ENCODE measurements around the gene RAB20. TPM values are rescaled to one million over a fixed set of nuclear protein-coding genes. Genes with fewer than 3 reads are reported as not detected.

The RAB20 gene
- total and polyA plus RNA-seq, 2 of the 8 experiments (the other 6 are each of a cell fraction or from before 2014, with no cell fraction given) = 14.8 to 27.9 TPM

DNA sequence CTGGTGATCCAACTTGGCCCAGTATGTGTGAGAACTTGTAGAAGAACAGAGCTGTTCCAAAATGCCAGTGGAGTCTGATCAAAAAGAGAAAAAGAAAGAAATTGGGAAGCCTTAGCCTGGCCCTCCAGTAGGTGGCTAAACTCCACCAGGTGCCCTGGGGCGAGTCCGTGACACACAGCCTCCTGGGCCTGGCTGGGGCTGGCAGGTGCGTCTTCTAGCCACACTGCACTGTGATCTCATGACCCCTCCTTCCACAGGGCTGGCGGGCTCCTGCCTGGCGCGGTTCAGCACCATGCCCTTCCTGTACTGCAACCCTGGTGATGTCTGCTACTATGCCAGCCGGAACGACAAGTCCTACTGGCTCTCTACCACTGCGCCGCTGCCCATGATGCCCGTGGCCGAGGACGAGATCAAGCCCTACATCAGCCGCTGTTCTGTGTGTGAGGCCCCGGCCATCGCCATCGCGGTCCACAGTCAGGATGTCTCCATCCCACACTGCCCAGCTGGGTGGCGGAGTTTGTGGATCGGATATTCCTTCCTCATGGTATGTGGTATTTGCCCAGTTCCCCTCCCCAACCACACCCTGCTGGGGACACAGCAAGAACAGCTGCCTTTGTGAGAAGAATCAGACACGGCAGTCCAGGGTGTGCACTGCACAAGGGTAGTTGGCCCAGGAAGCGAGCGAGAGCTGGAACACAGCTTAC, 53.7 kb downstream of the RAB20 start:
- H3K23me2 ChIP-seq (ENCODE audit: low read depth, low read length) = 0 out of 2 replicates have a peak, but pooled peaks cover 2% of the 10 kb centered on the region
- no peak overlapping the region for H3K18ac ChIP-seq (ENCODE audit: extremely low read depth, low read length)
- no peak overlapping the region for H2BK120ac ChIP-seq (replicated peaks; ENCODE audit: low read depth, low read length)
- no peak overlapping the region for H4K91ac ChIP-seq (replicated peaks; ENCODE audit: insufficient read length, low read length)
- H3K27ac ChIP-seq (ENCODE audit: low read depth, low read length) = no peak overlapping the region
- ChIA-PET CTCF (ENCODE audit: partially characterized antibody) (interaction anchor here (0.6 to 3.8 kb wide), 8 partner anchors 11 to 286 kb away, joined by 3 to 20 read pairs (median 4); no protein-coding TSS in a partner anchor), POLR2A (ENCODE audit: partially characterized antibody) (interaction anchor here (0.8 to 1.2 kb wide), 2 partner anchors 22 to 52 kb away, joined by 3 read pairs; no protein-coding TSS in a partner anchor)
- 95% methylated on average over 23 of the region's 23 CpGs; no CpG with 5 or more reads in 1 of the 2 experiments for WGBS, 2 experiments (ENCODE audit: extremely low coverage in 1 of 2, insufficient coverage in 1 of 2, insufficient read length in 1 of 2, insufficient replicate concordance in 2 of 2, low coverage in 1 of 2, low lambda C conversion rate in 2 of 2, missing lambda C conversion rate in 1 of 2)
- no peak overlapping the region for H2BK20ac ChIP-seq (ENCODE audit: low read length)
- no peak overlapping the region for H3K4ac ChIP-seq (replicated peaks; ENCODE audit: insufficient read length, low read depth, low read length)
- H3K14ac ChIP-seq (ENCODE audit: insufficient read length) = no peak overlapping the region
- peaks cover 0 to 5% (median 0%) of the 10 kb centered on the region in 4 experiments; a peak in 1 of 7 replicates for H3K4me1 ChIP-seq (replicated peaks in 1 of 4; ENCODE audit: control insufficient read depth in 3 of 4, insufficient read depth in 4 of 4, low read length in 3 of 4)
- H2AK5ac ChIP-seq (ENCODE audit: low read depth, low read length) = no peak overlapping the region
- H3K9ac ChIP-seq (replicated peaks in 1 of 4; ENCODE audit: extremely low read depth in 1 of 4, low read depth in 3 of 4, low read length in 3 of 4) = no peak overlapping the region
- H2AFZ ChIP-seq (ENCODE audit: low read length) = no peak overlapping the region
- no peak overlapping the region for H2BK5ac ChIP-seq (ENCODE audit: low read depth, low read length)
- H3K56ac ChIP-seq (replicated peaks; ENCODE audit: insufficient read length, low read depth, low read length) = no peak overlapping the region
- H2BK15ac ChIP-seq (ENCODE audit: low read length) = no peak overlapping the region; the same call in 1 of the 2 replicates
- H3K27me3 ChIP-seq (replicated peaks in 1 of 4; ENCODE audit: control insufficient read depth in 3 of 4, extremely low read depth in 1 of 4, insufficient read depth in 3 of 4, low read length in 3 of 4) = no peaks in the 10 kb centered on the region; a peak in 1 of 7 replicates
- H3K79me2 ChIP-seq (ENCODE audit: control insufficient read depth in 1 of 2, insufficient read depth in 2 of 2, low read length in 2 of 2) = no peaks in the 10 kb centered on the region
- H3K4me3 ChIP-seq (ENCODE audit: extremely low read depth in 1 of 4, insufficient read depth in 2 of 4, low read depth in 3 of 4, low read length in 4 of 4) = no peak overlapping the region
- no peak overlapping the region for H3K4me2 ChIP-seq (ENCODE audit: insufficient read depth in 1 of 2, low read depth in 2 of 2, low read length in 2 of 2)
- H3K23ac ChIP-seq (ENCODE audit: insufficient read length) = no peak overlapping the region
- no peaks in the 10 kb centered on the region for H3K9me3 ChIP-seq (ENCODE audit: insufficient read depth in 2 of 2, low read depth in 1 of 2, low read length in 1 of 2)
- FAIRE-seq (no peak), DNase-seq (ENCODE audit: low read depth in 1 of 2, low spot score in 2 of 2) (no peak)
- H4K8ac ChIP-seq (ENCODE audit: extremely low read depth, insufficient read depth, low read length) = no peak overlapping the region; the same call in 1 of the 2 replicates
- TF ChIP-seq CHD1 (IDR thresholded peaks at IDR 0.05; ENCODE audit: low read depth, low read length) = no peak
- TF ChIP-seq ZNF274 (IDR thresholded peaks at IDR 0.05; ENCODE audit: borderline replicate concordance, extremely low read depth, low read length) = no peak
- no peak for TF ChIP-seq NANOG (IDR thresholded peaks at IDR 0.05; ENCODE audit: insufficient read depth, low read depth, low read length, poor library complexity, severe bottlenecking)
- TF ChIP-seq CEBPB (IDR thresholded peaks at IDR 0.05; ENCODE audit: low read depth, low read length) = no peak
- no peak for TF ChIP-seq YY1 (IDR thresholded peaks at IDR 0.05; ENCODE audit: low read depth, low read length)
- no peak for TF ChIP-seq TAF1 (IDR thresholded peaks at IDR 0.05; ENCODE audit: low read depth, low read length)
- TF ChIP-seq POLR2AphosphoS5 (IDR thresholded peaks at IDR 0.05; ENCODE audit: low read depth, low read length) = no peak
- no peak for TF ChIP-seq ATF3 (IDR thresholded peaks at IDR 0.05; ENCODE audit: insufficient read depth, low read depth, low read length)
- no peak overlapping the region for H2BK12ac ChIP-seq (ENCODE audit: low read depth, low read length)
- peaks cover 0 to 3% of the 10 kb centered on the region in 2 experiments for H4K20me1 ChIP-seq (replicated peaks in 1 of 2; ENCODE audit: control insufficient read depth in 1 of 2, insufficient read depth in 2 of 2, low read length in 2 of 2)
- peaks cover 5 to 37% (median 23%) of the 10 kb centered on the region in 4 experiments; a peak in 7 of 8 replicates for H3K36me3 ChIP-seq (ENCODE audit: control insufficient read depth in 2 of 4, insufficient read depth in 4 of 4, low read length in 3 of 4)
- H4K5ac ChIP-seq (ENCODE audit: insufficient read length, low read depth, low read length) = no peak overlapping the region
- H3K79me1 ChIP-seq (ENCODE audit: low read depth, low read length) = 0 out of 2 replicates have a peak, but pooled peaks cover 2% of the 10 kb centered on the region
